ENCODE results near the gene NQO2. TPM values are rescaled to one million over a fixed set of nuclear protein-coding genes. Genes with fewer than 3 reads are reported as not detected.

The NQO2 gene
- total RNA-seq, 4 donors from 2014 or later: 24.4 to 40.5 (median 36.7) TPM

DNA sequence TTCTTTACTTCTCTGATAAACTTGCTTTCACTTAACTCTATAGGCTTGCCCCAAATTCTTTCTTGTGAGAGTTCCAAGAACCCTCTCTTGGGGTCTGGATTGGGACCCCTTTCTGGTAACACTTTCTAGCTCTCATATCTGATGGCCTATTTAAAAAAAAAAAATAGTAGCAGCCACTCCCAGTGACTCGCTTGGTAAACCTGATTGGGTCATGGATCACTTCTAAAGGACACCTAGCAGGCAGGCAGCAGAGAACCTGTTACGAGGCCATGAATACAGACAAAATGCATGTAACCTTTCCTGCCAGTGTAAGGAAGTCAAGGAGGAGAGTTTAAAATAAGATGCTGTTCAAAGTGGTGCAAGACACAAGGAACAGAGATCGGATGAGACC is 19.2 kb upstream of the NQO2 start:
- DNase-seq (ENCODE audit: low spot score in 2 of 2): no peak
- TF ChIP-seq, protein P1, sequence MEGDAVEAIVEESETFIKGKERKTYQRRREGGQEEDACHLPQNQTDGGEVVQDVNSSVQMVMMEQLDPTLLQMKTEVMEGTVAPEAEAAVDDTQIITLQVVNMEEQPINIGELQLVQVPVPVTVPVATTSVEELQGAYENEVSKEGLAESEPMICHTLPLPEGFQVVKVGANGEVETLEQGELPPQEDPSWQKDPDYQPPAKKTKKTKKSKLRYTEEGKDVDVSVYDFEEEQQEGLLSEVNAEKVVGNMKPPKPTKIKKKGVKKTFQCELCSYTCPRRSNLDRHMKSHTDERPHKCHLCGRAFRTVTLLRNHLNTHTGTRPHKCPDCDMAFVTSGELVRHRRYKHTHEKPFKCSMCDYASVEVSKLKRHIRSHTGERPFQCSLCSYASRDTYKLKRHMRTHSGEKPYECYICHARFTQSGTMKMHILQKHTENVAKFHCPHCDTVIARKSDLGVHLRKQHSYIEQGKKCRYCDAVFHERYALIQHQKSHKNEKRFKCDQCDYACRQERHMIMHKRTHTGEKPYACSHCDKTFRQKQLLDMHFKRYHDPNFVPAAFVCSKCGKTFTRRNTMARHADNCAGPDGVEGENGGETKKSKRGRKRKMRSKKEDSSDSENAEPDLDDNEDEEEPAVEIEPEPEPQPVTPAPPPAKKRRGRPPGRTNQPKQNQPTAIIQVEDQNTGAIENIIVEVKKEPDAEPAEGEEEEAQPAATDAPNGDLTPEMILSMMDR (IDR thresholded peaks at IDR 0.05): no peak
- TF ChIP-seq POLR2A (IDR thresholded peaks at IDR 0.05): no peak
- intact Hi-C loops (cut with DNase I; ENCODE audit: low total_unique reads): no loop called here
- no peak overlapping the region for H3K4me3 ChIP-seq (ENCODE audit: low read depth, poor library complexity, severe bottlenecking)
- 73 to 75% methylated on average over 3 of the region's 3 CpGs for WGBS, 2 donors

- 68 to 79% methylated on average over 4 of the region's 4 CpGs for WGBS, 2 donors
- intact Hi-C loops (cut with DNase I; ENCODE audit: low total_unique reads): no loop called here
- no peak overlapping the region for H3K4me3 ChIP-seq (ENCODE audit: low read depth, poor library complexity, severe bottlenecking)
- TF ChIP-seq, protein P1 (IDR thresholded peaks at IDR 0.05): no peak
- TF ChIP-seq POLR2A (IDR thresholded peaks at IDR 0.05): no peak
- DNase-seq (ENCODE audit: low spot score in 2 of 2): no peak
Measured at GRCh38 chr6:2982426-2983117, 17.1 kb upstream of the NQO2 start.

DNA sequence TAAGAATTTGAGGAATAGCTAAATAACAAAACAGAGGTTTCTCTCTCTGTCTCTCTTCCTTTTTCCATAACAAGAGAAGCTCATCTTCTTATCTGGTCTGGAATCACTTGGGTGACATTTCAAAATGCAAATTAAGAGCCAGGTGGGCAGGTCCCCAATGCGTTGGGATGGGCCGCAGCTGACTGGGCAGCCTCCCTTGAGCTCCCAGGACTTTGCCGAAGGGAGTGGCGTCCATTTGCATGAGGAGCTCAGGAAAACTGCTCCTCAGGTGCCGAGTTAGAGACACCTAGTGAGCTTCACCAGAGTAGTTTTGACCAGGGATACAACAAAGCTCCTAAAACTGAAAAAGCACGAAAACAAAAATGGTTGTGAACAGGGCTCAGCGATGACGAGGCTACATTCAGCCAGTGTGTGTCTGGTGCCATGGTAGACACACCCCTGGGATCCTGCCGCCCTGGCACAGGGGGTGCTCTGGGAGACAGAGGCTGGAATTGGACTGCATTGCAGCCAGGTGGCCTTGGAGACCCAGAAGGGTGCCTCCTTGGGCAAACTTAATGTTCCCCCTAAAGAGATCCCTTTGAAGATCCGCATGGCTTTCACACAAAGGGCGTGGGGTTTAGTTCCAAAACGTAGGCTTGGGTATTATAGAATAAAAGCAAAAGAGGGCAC is 14.8 kb upstream of the NQO2 start:
- intact Hi-C loops (cut with DNase I; ENCODE audit: low total_unique reads): no loop called here
- 77 to 84% methylated on average over 12 of the region's 12 CpGs for WGBS, 2 donors
- no peak overlapping the region for H3K4me3 ChIP-seq (ENCODE audit: low read depth, poor library complexity, severe bottlenecking)
- TF ChIP-seq, protein P1 (IDR thresholded peaks at IDR 0.05): no peak
- TF ChIP-seq POLR2A (IDR thresholded peaks at IDR 0.05): no peak
- DNase-seq (ENCODE audit: low spot score in 2 of 2): no peak

DNA sequence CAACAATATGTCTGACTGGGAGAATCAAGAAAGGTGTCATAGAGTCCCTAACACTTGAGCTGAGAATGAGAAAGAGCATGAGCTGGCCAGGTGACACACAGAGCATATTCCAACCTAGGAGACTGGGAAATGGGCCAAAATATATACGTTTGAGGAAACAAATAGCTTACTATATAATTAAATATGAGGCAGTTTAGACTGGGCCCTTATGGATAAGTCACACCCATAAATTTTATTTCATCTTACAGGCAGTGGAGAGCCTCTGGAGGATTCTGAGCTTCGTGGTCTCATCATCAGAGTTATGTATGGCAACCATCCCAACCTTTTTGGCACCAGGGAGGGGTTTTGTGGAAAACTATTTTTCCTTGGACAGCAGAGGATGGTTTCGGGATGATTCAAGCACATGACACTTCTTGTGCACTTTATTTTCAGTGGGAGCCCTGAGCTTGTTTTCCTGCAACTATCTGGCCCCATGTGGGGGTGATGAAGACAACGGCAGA is 12.9 kb upstream of the NQO2 start:
- WGBS, 2 donors: 33 to 34% methylated on average over 4 of the region's 4 CpGs
- DNase-seq (ENCODE audit: low spot score in 2 of 2): peak in 1 of 2 donors; percentile 55
- no peak overlapping the region for H3K4me3 ChIP-seq (ENCODE audit: low read depth, poor library complexity, severe bottlenecking)
- TF ChIP-seq, protein P1 (IDR thresholded peaks at IDR 0.05): no peak
- no peak for TF ChIP-seq POLR2A (IDR thresholded peaks at IDR 0.05)
- intact Hi-C loops (cut with DNase I; ENCODE audit: low total_unique reads): no loop called here

DNA sequence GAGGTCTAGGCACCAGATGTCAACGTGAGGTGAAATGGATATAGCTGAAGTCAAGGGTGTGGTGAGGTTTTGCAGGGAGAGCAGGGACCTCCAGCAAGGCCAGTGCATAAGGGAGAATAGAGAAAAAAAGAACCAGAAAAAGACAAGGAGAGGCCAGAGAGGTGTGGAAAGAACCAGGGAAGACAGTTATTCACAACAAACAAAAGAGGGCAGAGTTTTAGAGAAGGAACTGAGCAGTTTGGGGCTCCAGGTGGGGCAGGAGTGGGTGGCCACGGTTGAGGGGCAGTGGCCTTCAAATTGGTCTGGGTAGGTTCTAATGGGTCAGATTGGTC is 11.6 kb upstream of the NQO2 start:
- WGBS, 2 donors: 18 to 27% methylated on average over 2 of the region's 2 CpGs
- TF ChIP-seq, protein P1 (IDR thresholded peaks at IDR 0.05): no peak
- TF ChIP-seq POLR2A (IDR thresholded peaks at IDR 0.05): no peak
- intact Hi-C loops (cut with DNase I; ENCODE audit: low total_unique reads): no loop called here

More for the DNA sequence above, 11.6 kb upstream of the NQO2 start:
- H3K4me3 ChIP-seq (ENCODE audit: low read depth, poor library complexity, severe bottlenecking): peak overlapping the region; percentile 78
- DNase-seq (ENCODE audit: low spot score in 2 of 2): no peak

All from lower leg skin (tissue), 4 donors.